Upper lobe of right lung (tissue), 1 donor: Measurements from ENCODE around the gene NACC2. TPM values are rescaled to one million over a fixed set of nuclear protein-coding genes. Genes with fewer than 3 reads are reported as not detected.
A peak's percentile ranks its signal among the peaks of the same experiment; 100 is the strongest.

ENCODE experiments used
- ATAC-seq: fragments of 200-7000 bp; cut with Tn5 transposase; one replicate; pipeline ENCODE4 v1.9.1; 2020; ENCODE audit warnings: mild to moderate bottlenecking, moderate library complexity
- DNase-seq: peaks from one replicate; pipeline ENCODE4 v3.0.0-alpha.2; 2020
- H3K27ac ChIP-seq: fragments of 200-600 bp; one replicate; pipeline ENCODE4 v1.8.0; 2022
- H3K27me3 ChIP-seq: fragments of 200-600 bp; one replicate; pipeline ENCODE4 v1.8.0; 2022; ENCODE audit warnings: mild to moderate bottlenecking
- H3K36me3 ChIP-seq: fragments of 200-600 bp; one replicate; pipeline ENCODE4 v1.8.0; 2022
- H3K4me1 ChIP-seq: fragments of 200-600 bp; one replicate; pipeline ENCODE4 v1.8.0; 2022
- H3K4me3 ChIP-seq: fragments of 200-600 bp; one replicate; pipeline ENCODE4 v1.8.0; 2022; ENCODE audit warnings: mild to moderate bottlenecking
- H3K9me3 ChIP-seq: fragments of 200-600 bp; one replicate; pipeline ENCODE4 v1.8.0; 2022
- intact Hi-C: fragments of 100-400 bp; cut with DNase I; formaldehyde crosslinking; loops from one replicate; pipeline ENCODE4 v1.11.0; 2022
- total RNA-seq: library from RNA; stranded (reverse); fragmentation: NEBNext Ultra II Directional; extraction: Animal tissue kit (Norgen Biotek cat#: 25700); gene quantifications from one replicate; pipeline ENCODE4 v1.2.1, GENCODE V29; 2021
- TF ChIP-seq, protein P1 (sequence below): fragments of 200-600 bp; IDR thresholded peaks from one replicate; pipeline ENCODE4 v1.8.0; 2022; ENCODE audit warnings: antibody characterized with exemption
- donor health status: DM: no; HTN: yes; CAD: no; lungs with severe emphysema.

Gene NACC2
- total RNA-seq, 1 donor from 2014 or later = 33.5 TPM

DNA sequence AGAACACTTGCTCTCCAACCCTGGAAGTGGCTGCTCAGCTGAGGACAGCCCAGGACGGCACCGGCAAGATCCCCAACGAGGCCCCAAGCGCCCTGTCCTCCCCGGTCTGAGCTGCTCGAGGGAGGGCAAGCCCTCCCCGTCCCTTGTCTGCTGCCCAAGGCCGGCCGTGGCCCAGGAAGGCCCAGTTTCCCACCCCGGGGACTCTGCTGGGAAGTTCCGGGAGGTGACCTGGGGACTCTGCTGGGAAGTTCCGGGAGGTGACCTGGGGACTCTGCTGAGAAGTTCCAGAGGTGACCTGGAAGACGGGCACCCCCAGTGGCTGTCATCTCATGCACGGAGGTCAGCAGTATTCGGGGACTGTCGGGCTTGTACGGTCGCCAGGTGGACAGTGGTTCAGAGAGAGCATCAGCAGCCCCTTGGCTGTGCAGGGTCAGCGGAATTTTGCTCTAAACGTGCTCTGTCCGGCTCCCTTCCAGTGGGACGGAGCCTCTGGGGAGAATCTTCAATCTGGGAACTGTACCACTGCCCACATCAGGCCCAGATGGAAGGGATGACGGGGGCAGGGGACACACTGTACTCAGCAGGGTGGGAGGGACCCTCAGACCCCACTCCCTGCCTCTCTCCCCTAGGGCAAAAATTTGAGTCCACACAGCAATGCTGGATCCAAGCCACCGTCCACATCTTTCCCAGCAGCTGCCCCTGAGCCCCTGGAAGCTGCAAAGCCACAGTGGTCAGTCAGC is 7.2 kb downstream of the NACC2 start:
- Histone ChIP-seq H3K27ac (no peak overlapping the region), H3K36me3 (no peaks in the 10 kb centered on the region), H3K9me3 (no peaks in the 10 kb centered on the region), H3K4me3 (no peak overlapping the region), H3K4me1 (peaks cover 63% of the 10 kb centered on the region), H3K27me3 (no peaks in the 10 kb centered on the region)
- no peak for ATAC-seq
- peak; percentile 60 for DNase-seq
- intact Hi-C loops = no loop called here
- TF ChIP-seq, protein P1, sequence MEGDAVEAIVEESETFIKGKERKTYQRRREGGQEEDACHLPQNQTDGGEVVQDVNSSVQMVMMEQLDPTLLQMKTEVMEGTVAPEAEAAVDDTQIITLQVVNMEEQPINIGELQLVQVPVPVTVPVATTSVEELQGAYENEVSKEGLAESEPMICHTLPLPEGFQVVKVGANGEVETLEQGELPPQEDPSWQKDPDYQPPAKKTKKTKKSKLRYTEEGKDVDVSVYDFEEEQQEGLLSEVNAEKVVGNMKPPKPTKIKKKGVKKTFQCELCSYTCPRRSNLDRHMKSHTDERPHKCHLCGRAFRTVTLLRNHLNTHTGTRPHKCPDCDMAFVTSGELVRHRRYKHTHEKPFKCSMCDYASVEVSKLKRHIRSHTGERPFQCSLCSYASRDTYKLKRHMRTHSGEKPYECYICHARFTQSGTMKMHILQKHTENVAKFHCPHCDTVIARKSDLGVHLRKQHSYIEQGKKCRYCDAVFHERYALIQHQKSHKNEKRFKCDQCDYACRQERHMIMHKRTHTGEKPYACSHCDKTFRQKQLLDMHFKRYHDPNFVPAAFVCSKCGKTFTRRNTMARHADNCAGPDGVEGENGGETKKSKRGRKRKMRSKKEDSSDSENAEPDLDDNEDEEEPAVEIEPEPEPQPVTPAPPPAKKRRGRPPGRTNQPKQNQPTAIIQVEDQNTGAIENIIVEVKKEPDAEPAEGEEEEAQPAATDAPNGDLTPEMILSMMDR = no peak

GRCh38 chr9:136086951-136087740 is 7.9 kb downstream of the NACC2 start:
- no peaks in the 10 kb centered on the region for H3K9me3 ChIP-seq
- intact Hi-C loops = no loop called here
- no peak for ATAC-seq
- DNase-seq = peak; percentile 58
- peak overlapping the region; percentile 24 for H3K27ac ChIP-seq
- H3K4me1 ChIP-seq = peaks cover 61% of the 10 kb centered on the region
- H3K36me3 ChIP-seq = no peaks in the 10 kb centered on the region
- H3K4me3 ChIP-seq = no peak overlapping the region
- no peaks in the 10 kb centered on the region for H3K27me3 ChIP-seq
- TF ChIP-seq, protein P1 = no peak

GRCh38 chr9:136086213-136086881 is 8.7 kb downstream of the NACC2 start:
- Histone ChIP-seq H3K36me3 (no peaks in the 10 kb centered on the region), H3K4me3 (peak overlapping the region; percentile 3), H3K4me1 (peaks cover 62% of the 10 kb centered on the region), H3K9me3 (no peaks in the 10 kb centered on the region), H3K27me3 (no peaks in the 10 kb centered on the region), H3K27ac (peak overlapping the region; percentile 24)
- TF ChIP-seq, protein P1 = no peak
- DNase-seq (peak; percentile 66), ATAC-seq (peak; percentile 2)
- intact Hi-C loops = no loop called here

- DNase-seq (peak; percentile 91), ATAC-seq (peak; percentile 92)
- H3K27ac ChIP-seq = peak overlapping the region; percentile 4
- peaks cover 62% of the 10 kb centered on the region for H3K4me1 ChIP-seq
- no peaks in the 10 kb centered on the region for H3K27me3 ChIP-seq
- no peaks in the 10 kb centered on the region for H3K36me3 ChIP-seq
- intact Hi-C loops = no loop called here
- TF ChIP-seq, protein P1 = no peak
- H3K4me3 ChIP-seq = peak overlapping the region; percentile 3
- H3K9me3 ChIP-seq = no peaks in the 10 kb centered on the region
Measured at GRCh38 chr9:136085815-136086212, 9.3 kb downstream of the NACC2 start.

GRCh38 chr9:136084063-136084944 is 10.8 kb downstream of the NACC2 start:
- Histone ChIP-seq H3K4me3 (no peak overlapping the region), H3K36me3 (no peaks in the 10 kb centered on the region), H3K27ac (no peak overlapping the region), H3K27me3 (no peaks in the 10 kb centered on the region), H3K9me3 (no peaks in the 10 kb centered on the region), H3K4me1 (peaks cover 58% of the 10 kb centered on the region)
- intact Hi-C loops = no loop called here
- TF ChIP-seq, protein P1 = no peak
- ATAC-seq (no peak), DNase-seq (peak; percentile 59)
